Measurements from ENCODE around the gene DENND4A.
"Not testable (repeated sequence)": the region's sequence is repeated elsewhere in the genome, so short reads cannot be mapped to it uniquely, and the experiment has no call there.

DENND4A gene

GRCh38 chr15:65747265-65747664, 44.8 kb downstream of the DENND4A start:
- TF ChIP-seq POU6F1 (CRISPR knock-in tag; IDR thresholded peaks at IDR 0.05; ENCODE audit: borderline replicate concordance, low read depth) (no peak), PATZ1 (CRISPR knock-in tag; IDR thresholded peaks at IDR 0.05; ENCODE audit: borderline replicate concordance) (no peak), CREB5 (CRISPR knock-in tag; IDR thresholded peaks at IDR 0.05; ENCODE audit: low read depth) (no peak), ZNF8 (CRISPR knock-in tag; IDR thresholded peaks at IDR 0.05) (no peak)
- ATAC-seq, result no peak

GRCh38 chr15:65743637-65744252, 48.3 kb downstream of the DENND4A start:
- TF ChIP-seq ISL1 (CRISPR knock-in tag; IDR thresholded peaks at IDR 0.05) (peak; percentile 74), ZNF70 (CRISPR knock-in tag; IDR thresholded peaks at IDR 0.05) (no peak), ESRRG (CRISPR knock-in tag; IDR thresholded peaks at IDR 0.05) (no peak), SNAI2 (CRISPR knock-in tag; IDR thresholded peaks at IDR 0.05) (peak; percentile 12; the same call in 1 of the 2 replicates)
- peak; percentile 59 for ATAC-seq

GRCh38 chr15:65740148-65740547, 51.9 kb downstream of the DENND4A start:
- ATAC-seq, result no peak
- TF ChIP-seq SNAI2 (CRISPR knock-in tag; IDR thresholded peaks at IDR 0.05), result no peak
- no peak for TF ChIP-seq CSRNP3 (CRISPR knock-in tag; IDR thresholded peaks at IDR 0.05)
- no peak for TF ChIP-seq CREB5 (CRISPR knock-in tag; IDR thresholded peaks at IDR 0.05; ENCODE audit: low read depth)
- TF ChIP-seq ISL1 (CRISPR knock-in tag; IDR thresholded peaks at IDR 0.05), result no peak
- TF ChIP-seq TOX (CRISPR knock-in tag; IDR thresholded peaks at IDR 0.05; ENCODE audit: borderline replicate concordance), result no peak
- TF ChIP-seq GLIS3 (CRISPR knock-in tag; IDR thresholded peaks at IDR 0.05), result no peak
- TF ChIP-seq TCF4 (CRISPR knock-in tag; IDR thresholded peaks at IDR 0.05; ENCODE audit: borderline replicate concordance), result no peak
- no peak for TF ChIP-seq ESRRG (CRISPR knock-in tag; IDR thresholded peaks at IDR 0.05)
- no peak for TF ChIP-seq ZFP30 (CRISPR knock-in tag; IDR thresholded peaks at IDR 0.05)
- no peak for TF ChIP-seq CSDC2 (CRISPR knock-in tag; IDR thresholded peaks at IDR 0.05)
- no peak for TF ChIP-seq ZNF565 (CRISPR knock-in tag; conservative IDR thresholded peaks at IDR 0.05; ENCODE audit: low read depth)
- TF ChIP-seq ZNF70 (CRISPR knock-in tag; IDR thresholded peaks at IDR 0.05), result no peak
- no peak for TF ChIP-seq POU6F1 (CRISPR knock-in tag; IDR thresholded peaks at IDR 0.05; ENCODE audit: borderline replicate concordance, low read depth)

GRCh38 chr15:65738649-65739048, 53.4 kb downstream of the DENND4A start:
- ATAC-seq, result no peak
- no peak for TF ChIP-seq ZFP30 (CRISPR knock-in tag; IDR thresholded peaks at IDR 0.05)
- TF ChIP-seq TSHZ2 (CRISPR knock-in tag; IDR thresholded peaks at IDR 0.05), result no peak
- TF ChIP-seq SNAI2 (CRISPR knock-in tag; IDR thresholded peaks at IDR 0.05), result no peak
- no peak for TF ChIP-seq ZNF565 (CRISPR knock-in tag; conservative IDR thresholded peaks at IDR 0.05; ENCODE audit: low read depth)
- TF ChIP-seq ZNF70 (CRISPR knock-in tag; IDR thresholded peaks at IDR 0.05), result no peak
- TF ChIP-seq POU6F1 (CRISPR knock-in tag; IDR thresholded peaks at IDR 0.05; ENCODE audit: borderline replicate concordance, low read depth), result no peak
- TF ChIP-seq ISL1 (CRISPR knock-in tag; IDR thresholded peaks at IDR 0.05), result no peak
- TF ChIP-seq ESRRG (CRISPR knock-in tag; IDR thresholded peaks at IDR 0.05), result no peak
- no peak for TF ChIP-seq GLIS3 (CRISPR knock-in tag; IDR thresholded peaks at IDR 0.05)
- no peak for TF ChIP-seq ZFP3 (CRISPR knock-in tag; IDR thresholded peaks at IDR 0.05)

- not testable (repeated sequence) for ATAC-seq
Observed at GRCh38 chr15:65733599-65733998, 58.5 kb downstream of the DENND4A start.

All from SK-N-SH treated with all-trans-retinoic acid at 6 μM for 48 hours (cell line).